Fibroblast of the conjunctiva (primary cell): ENCODE results near the gene GPAM.

Experiments
- DNase-seq: peaks from one replicate; pipeline ENCODE4 v3.0.0-alpha.2; 2010; ENCODE audit warnings: low read depth

The GPAM gene

DNA sequence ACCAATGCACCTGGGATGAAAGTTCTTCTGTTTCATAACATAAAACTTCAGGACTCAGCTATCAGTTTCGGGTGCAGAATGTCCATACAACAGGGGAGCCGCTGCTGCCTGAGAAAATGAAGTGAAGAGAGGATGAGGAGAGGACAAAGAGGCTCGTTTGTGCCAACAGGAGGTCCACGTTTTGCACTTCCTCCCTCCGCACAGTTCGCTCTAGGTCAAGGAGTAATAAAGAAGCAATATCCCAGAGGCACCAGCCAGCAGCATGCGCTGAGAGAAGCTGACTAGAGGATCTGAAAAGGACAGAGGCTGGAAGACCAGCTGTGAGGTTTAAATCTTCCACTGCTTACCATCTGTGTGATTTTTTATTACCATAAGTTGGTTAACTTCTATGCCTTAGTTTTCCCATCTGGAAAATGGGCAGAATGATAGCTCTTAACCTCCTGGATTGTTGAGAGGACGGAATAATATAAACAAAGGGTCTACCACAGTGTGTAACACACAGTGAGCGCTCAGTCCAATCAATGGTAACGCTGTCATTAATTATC is 709 bp downstream of the GPAM start:
- DNase-seq = no peak

DNA sequence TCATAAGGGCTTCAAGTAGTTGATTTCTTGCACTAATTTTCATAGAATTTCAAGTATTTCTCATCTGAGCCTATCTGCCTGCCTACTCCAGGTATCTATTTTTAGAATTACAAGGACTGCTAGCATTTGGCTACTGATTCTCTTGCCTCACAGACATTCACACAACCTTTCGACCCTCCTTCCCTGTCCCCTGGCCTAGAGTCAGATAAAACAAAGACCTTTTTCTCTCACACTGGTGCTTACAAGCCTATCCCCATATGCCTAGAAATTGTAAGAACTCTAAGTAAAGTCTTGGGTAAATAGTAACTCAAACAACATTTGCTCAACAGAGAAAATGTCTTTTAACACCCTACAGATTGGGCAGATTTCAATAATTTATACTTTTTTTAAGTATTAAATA is 6.3 kb downstream of the GPAM start:
- DNase-seq = no peak

DNA sequence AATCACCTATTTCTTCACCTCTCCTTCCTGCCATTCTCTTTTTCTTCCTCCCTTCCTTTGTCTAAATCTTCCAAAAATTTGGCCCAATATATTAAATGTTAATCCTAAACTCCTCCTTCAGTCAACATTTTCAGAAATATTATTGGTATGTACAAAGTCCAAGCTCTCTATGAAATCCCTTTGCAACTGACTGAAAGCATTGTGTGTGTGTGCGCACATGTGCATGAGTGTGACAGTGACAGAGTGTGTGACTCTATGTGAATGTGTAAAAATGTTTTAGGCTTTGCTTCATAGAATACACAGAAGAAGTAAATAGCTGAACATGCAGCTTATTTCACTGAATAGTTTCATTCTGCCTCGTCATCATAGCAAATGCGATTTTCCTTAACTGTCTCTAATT is 7.0 kb downstream of the GPAM start:
- DNase-seq = no peak

DNA sequence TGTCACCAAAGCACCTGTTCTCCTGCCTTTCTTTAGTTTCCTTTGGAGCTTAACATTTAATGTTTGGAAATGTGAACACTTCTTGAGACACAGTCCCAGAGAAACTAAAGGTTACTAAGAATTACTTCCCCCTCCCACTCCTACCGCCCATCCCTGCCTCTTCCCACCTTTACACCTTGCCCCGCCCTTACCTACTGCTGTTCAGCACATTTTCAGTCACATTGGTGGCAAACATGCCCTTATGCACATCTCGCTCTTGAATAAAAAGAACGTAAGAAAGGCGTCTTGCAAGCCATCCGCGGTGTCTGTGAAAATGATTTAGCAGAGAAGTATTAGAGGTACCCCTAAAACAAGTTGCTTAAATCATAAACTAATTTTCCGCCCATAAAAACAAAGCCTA is 8.2 kb downstream of the GPAM start:
- no peak for DNase-seq

DNA sequence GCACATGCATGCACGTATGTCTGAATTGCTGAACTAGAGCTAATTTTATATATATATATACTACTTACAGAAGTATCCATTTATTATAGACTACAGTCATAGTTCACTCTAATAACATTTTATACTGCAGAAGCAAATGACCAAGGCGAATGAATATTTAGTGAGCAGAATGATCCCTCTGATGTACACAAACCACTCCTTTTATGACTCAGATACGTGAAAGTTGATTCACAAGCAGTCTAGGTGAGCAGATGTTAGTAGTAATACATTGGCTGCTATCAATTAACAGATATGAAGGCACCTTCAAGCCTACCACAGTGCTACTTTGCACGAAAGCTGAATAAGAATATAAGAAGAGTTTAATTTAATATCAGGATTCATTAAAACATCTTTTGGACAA is 10.4 kb downstream of the GPAM start:
- no peak for DNase-seq

DNA sequence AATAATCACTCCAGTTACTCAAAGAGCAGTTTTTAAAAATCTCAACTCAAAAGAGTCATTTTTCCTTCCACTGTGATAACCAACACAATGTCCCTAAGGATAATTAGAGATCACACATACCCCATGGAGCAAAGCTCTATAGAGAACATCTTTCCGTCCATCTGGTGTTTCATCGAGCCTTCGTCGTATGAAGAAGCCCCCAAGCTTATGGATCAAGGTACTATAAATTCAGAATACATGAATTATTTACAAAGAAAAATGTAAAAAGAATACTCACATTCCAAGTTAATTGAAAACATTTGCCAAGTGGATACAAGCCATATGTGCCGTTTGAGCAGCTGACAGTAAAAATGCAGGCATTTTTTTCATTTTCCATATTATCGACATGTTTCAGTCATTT is 14.8 kb downstream of the GPAM start:
- no peak for DNase-seq

DNA sequence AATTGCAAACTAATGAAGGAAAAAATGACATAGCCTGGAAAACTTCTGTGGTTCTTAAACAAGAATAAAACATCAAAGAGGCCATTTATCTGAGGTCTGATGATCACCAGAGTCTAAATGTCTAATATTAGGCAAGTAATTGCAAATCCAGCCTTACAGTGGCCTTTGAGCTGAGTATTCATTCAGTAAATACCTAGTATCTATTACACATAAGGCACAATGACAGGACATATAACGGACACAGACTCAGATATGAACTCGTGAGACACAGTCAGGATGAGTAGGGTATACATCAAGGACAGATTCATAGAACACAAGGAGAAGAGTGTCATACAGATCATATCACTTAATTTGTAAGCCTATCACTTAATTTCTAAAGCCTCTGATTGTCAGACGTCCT is 16.8 kb downstream of the GPAM start:
- no peak for DNase-seq

DNA sequence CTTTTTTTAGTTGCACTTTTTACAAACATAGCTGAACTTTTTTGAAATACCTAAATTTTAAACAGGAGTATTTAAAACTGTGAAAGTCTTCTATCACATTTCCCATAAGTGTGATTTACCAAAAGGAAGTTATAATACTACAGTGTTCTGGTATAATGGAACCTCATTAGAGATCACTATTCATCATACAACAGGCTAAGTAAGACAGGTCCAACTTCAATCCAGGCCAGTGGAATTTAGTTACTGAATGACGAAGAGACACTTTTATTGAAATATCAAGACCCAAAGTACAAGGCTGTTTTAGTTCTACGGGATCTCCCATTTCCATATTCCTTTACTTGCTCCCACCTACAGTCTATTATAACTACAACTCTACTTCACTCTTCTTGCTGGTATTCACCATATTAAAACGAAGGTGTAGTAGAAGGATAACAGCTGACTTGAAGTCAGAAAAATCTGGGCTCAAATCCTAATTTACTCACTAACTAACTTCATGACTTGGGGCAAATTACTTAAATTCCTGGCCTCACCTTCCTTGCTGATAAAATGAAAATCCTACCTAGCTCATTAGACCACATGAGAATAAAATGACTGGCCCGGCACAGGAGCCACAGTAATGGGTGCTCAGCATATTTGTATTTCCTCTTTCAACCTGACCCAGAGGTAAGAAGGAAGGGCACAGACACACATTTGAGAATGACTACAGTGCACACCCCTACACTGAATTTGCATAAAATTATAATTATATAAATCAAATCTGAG is 21.6 kb downstream of the GPAM start:
- DNase-seq = no peak

DNA sequence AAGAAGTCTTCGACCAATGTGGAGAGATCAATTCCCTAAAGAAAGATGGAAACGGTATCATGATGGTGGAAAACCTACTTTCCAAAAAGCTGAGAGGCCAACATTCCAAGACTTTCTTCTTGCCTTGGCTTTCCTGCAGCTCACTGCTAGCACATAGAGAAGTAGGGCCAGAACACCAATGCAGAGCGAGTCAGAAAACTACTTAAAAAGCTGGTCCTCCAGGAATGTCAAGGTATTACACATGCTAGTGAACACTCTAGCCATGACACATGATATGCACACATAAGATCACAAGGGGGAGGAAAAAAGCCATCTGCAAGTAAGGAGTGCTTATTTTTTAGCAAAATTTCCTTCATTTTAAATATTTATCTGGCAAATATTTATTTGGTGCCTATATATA is 22.7 kb downstream of the GPAM start:
- no peak for DNase-seq

DNA sequence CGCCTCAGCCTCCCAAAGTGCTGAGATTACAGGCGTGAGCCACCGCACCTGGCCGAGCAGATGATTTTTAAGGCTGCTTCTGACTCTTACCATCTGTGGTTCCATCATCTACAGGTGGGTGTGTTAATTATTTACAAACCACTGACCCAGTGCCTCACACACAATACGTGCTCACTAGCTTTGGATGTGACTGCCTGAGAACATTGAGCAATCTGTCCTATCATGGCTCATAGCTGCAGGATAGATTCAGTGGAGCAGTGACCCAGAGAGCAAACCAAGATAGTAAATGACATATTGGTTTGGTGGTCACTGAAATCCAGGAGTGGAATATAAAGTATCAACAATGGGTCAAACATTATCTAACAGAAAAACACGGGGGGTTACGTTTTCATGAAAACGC is 24.1 kb downstream of the GPAM start:
- DNase-seq = no peak

DNA sequence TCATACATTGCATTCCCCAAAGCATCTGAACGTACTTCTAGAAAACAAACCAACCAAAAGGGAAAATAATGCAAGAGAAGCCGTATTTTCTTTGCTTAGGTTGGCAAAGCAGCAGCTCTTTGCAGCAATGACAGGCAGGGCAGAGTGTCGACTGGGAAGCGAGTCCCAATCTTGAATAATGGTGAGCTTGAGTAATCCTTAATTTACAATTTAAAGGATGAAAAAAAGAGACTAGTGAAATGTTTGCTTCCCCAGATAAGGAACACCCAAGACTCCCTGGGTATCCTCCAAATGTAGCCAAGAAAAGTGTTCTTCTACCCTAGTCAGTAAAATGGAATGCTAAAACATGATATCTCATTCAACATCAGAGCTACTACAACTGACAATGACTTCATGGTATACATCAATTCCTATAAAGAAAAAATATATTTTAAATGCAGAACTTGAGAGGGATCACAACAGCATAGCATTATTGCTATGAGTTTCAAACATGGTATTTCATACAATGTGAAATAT is 32.0 kb downstream of the GPAM start:
- DNase-seq = no peak

DNA sequence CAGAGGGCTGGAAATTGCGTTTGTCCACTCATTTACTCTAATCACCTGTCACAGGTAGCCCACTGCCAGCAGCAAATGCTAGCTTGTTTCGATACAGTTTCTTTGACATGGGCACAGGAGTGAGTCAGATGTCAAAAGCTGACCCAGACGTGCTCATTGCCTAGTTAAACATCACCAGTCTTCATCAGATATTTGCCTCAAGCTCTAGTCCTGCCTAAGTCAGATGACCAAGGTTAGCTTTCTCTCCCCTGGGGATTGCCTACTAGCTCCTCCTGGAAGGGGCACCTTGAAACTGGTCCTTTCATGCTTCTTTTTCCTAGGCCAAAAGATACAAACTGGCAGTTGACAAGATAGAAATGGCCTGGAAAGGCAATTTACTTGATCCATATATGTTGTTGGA is 35.2 kb downstream of the GPAM start:
- DNase-seq = no peak

DNA sequence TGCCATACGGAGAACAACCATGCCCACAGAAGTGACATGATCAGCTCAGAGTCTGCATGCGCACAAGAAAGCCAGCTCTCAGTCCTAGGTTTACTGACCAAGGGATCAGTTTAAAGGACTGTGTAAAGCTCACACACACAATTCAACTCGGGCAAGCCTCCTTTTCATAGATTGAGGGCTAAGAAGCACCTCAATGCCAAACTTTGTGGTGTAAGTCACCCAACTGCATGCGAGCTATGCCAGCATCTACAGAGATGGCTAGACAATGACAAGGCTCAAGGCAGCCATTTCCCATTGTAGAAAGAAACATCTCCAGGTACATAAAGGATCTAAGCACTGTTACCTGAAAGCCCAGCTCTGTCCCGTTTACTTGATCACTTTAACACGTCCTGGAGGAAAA is 36.8 kb downstream of the GPAM start:
- DNase-seq = no peak

DNA sequence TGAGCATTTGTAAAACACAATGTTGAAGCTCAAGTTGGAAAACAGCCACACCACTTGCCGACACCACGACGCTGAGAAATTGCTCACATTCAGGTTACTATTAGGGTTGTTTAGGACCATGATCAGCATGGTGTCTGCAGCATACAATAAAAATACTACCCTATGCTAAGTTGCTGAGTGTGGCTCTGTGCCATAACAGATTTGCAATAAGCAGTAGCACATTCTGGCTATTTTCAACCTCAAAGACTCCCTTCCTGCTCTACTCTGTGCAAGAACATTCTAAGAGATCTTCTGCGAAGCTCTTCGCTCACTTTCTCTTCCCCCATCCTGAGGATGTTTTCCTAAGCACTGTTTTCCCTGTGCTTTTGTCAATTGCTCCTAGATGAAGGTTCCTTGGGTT is 38.3 kb downstream of the GPAM start:
- no peak for DNase-seq

DNA sequence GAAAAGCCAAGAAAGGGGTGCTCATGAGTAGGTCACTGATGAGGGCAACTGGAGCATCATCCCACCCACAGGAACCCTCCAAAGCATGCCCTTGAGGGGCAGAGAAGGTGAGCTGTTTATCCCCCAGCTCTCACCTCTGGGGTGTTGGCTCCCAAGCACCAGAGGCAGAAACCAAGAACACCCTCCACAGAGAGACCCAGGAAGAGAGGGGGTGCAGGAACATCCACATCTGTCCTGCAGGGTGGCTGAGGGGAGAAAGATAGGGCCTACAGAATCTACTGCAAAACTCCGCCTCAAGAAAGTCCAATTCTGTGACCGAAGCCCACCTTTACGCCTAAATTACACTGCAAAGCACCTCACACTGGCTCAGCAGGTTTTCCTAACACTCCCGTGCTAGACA is 40.1 kb downstream of the GPAM start:
- DNase-seq = no peak

DNA sequence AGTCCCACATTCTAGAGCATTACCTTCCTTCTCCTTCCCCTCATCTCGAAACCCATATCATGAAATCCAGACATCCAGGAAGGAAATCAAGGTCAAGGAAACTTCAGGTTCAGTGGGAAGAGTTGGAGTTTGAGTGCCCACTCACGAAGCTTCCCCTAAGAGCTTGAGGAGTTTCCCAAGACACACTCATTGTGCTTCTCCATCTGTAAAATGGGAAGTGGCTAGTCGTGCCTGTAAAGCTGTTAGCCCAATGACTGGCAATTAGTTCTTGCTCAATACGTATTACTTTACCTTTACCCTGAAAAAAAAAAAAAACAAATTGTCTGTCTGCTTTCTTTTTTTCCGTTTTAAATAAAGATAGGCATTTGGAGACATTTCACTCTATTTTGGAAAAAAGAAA is 42.3 kb downstream of the GPAM start:
- DNase-seq = no peak

DNA sequence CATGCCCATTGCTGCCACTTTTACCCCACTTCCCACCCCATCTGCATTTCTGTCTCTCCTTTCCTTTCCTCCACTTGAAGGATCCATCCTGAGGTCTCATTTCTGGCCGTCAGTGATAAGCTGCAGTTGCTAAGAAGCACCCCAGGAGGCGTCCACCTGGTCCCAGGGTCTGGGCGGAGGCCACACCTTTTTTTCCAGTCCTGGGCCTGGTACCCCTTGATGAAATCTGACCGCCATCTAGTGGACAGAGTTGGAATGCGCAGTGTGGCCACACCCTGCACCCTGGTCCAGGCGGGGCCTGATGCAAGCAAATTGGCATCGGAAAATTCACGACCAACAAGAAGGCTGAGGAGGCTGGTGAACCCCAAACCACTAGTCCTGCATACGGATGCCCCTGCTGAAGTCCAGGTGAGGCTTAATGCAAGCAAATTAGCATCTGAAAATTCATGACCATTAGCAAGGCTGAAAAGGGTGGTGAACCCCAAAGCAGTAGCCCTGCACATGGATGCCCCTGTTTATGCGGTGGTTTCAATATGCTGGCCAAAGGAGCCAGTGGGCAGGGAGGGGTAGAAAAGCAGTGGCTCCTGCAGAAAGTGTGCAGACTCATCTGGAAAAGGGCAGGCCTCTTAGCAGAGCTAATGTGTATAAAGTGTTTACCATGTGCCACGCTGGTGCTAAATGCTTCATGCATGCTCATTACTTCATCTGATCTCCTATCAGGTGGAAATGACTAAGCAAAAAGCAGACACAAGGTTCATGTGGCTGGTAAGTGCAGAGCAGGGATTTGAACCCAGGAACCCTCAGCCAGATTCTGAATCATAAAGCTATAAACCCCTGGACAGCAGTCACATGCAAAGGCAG is 43.2 kb downstream of the GPAM start:
- DNase-seq = peak; percentile 42

DNA sequence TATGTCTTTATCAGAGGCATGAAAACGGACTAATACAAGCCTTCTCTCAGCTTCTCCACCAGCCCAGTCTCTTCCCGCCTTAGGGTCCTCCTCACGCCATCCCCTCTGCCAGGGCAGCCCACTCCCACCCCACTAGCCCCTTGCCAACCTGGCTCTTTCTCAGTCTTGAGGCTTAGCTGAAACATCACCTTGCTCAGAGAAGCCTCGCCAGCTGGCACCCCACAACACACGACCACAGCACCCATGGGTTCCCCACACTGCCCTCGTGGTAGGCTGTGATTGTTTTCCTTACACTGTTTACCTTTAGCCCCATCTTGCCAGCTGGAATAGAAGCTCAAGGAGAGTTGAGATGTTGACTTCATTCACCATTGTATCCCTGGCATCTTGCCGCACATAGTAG is 44.4 kb downstream of the GPAM start:
- no peak for DNase-seq

DNA sequence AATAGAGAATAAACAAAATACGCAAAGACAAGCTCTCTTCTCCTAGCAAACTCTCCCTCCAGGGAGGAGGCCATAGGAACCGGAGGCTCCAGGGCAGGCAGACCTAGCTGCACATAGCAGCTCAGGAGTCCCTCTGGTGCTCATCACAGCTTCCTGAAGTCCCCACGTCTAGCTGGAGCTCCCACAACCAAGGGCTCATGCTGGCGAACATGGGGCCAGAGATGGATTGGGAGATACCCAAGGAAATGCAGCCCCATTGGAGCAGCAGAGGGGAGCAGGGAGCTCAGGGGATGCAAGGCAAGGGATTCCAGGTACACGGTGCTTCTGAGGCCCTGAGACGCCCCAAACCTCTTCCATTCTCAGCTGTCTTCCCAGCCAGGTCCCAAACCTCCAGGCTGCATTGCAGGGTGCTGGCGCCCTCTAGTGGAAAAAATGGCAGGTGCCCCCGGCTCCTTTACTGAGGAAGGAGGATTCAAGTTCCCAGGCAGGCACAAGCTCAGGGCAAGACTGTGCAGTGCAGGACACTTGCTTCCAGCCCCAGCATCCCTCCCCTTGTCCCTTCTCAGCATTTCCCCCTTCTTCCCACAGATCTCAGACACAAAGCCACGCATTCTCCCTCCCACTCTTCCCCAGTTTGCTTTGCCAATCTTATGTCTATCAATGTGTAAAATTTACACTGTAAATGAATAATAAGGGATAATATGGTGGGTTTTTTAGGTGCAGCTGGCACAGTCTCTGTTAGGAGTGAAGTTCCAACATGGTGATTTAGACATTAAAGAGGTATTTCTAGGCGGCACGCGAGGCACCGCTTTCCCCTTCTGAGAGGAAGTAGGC is 46.2 kb downstream of the GPAM start:
- DNase-seq = peak; percentile 21

DNA sequence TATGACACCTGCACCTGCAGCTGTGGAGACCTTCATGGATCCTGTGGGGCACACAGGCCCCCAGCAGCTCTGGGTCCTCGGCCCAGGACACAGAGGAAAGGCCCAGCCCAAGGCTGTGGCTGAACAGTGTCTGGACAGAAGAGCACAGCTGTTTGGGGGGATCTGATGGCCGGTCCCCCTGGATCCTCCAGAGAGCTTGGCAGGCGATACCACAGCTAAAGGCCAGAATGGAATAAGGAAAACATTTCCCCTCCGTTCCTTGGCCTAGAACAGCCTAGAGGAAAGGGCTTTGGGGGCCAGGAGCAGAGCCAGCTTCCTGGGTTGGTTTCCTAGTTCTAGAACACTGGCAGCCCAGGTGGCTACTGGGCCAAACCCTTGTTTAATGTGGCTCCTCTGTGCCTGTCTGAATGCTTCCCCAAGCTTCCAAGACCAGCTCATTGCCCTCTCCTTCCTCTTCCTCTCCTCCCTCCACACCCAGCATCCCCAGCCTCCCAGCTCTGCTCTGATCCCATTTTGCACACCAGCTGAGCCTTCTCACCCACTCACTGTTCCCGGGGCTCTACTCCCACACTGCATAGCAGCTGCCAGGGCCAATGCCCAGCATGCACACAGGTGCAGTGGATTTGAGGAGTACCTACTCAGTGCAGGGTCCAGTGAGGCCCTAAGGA is 46.9 kb downstream of the GPAM start:
- no peak for DNase-seq

DNA sequence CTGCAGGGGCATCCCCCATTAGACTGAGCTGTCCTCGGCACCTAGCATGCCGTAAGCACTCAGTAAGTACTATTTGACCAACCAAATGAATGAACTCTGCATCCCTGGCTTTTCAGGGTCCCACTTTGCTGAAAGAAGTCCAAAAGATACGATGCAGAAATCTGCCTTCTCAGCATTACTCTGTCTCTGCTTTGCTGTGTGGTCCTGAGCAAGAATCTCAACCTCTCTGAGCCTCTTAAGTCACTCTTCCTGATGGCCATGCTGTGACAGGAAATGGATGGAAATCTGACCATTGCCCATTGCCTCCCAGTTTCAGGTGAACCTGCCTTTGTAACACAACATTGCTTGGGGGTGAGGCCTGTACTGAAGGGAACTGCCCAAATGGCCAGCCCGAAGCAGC is 48.0 kb downstream of the GPAM start:
- no peak for DNase-seq

DNA sequence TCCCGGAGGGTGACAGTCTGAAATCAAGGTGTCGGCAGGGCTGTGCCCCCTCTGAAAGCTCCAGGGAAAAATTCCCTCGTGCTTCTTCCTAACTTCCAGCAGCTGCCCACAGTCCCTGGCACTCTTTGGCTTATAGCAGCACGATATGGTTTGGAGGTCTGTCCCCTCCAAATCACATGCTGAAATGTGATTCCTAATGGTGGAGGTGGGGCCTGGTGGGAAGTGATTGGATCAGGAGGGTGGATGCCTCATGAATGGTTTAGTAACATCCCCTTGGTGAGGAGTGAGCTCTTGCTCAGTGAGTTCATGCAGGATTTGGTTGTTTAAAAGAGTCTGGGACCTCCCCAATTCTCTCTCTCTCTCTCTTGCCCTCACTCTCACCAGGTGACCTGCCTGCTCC is 51.1 kb downstream of the GPAM start:
- no peak for DNase-seq
